Measurements from ENCODE around the gene KPNA5. TPM values are rescaled to one million over a fixed set of nuclear protein-coding genes. Genes with fewer than 3 reads are reported as not detected.

The KPNA5 gene
- total RNA-seq, 2 donors from 2014 or later = 5.1 to 6.9 TPM

DNA sequence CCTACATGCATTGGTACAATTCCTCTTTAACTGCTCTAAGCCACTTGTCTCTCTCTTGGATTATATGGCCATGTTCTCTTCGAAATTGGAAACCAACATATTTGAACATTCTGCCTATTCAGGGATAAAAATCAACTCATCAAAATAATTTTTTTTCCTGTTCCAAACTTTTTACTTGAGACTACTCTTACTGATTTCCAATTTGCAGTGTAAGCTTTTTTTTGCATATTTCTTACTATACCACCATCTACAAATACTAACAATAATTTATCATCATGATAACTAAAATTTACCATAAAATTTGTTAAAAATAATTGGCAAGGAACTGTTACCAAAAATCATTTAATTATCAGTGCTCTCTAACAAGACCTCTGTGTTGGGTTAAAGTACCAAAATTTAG, 91.4 kb downstream of the KPNA5 start:
- no peak for DNase-seq (ENCODE audit: low spot score)
- no peak overlapping the region for H3K4me3 ChIP-seq
- no peaks in the 10 kb centered on the region for H3K27me3 ChIP-seq
- no peaks in the 10 kb centered on the region for H3K36me3 ChIP-seq
- H3K27ac ChIP-seq = no peak overlapping the region
- no peaks in the 10 kb centered on the region for H3K9me3 ChIP-seq
- no peaks in the 10 kb centered on the region for H3K4me1 ChIP-seq
- TF ChIP-seq, protein P1, sequence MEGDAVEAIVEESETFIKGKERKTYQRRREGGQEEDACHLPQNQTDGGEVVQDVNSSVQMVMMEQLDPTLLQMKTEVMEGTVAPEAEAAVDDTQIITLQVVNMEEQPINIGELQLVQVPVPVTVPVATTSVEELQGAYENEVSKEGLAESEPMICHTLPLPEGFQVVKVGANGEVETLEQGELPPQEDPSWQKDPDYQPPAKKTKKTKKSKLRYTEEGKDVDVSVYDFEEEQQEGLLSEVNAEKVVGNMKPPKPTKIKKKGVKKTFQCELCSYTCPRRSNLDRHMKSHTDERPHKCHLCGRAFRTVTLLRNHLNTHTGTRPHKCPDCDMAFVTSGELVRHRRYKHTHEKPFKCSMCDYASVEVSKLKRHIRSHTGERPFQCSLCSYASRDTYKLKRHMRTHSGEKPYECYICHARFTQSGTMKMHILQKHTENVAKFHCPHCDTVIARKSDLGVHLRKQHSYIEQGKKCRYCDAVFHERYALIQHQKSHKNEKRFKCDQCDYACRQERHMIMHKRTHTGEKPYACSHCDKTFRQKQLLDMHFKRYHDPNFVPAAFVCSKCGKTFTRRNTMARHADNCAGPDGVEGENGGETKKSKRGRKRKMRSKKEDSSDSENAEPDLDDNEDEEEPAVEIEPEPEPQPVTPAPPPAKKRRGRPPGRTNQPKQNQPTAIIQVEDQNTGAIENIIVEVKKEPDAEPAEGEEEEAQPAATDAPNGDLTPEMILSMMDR (IDR thresholded peaks at IDR 0.05) = no peak

DNA sequence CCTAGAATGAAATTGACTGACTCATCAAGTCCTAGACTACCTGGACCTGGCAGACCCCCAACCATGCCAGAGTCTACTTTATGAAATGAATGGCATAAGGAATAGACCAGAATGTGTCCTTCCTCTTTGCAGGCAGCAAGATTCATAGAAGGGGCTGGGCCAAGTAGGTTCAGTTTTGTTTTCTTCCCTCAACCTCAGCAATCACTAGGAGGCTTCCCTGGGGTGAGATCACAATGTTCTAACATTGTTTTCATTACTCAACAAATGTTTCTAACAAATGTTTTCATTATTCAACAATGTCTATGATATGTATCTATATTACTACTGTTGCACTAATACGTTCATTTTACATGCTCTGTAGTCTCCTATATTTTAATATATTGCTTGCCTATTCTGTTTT, 92.9 kb downstream of the KPNA5 start:
- Histone ChIP-seq H3K4me1 (no peaks in the 10 kb centered on the region), H3K27me3 (no peaks in the 10 kb centered on the region), H3K27ac (no peak overlapping the region), H3K9me3 (no peaks in the 10 kb centered on the region), H3K4me3 (no peak overlapping the region), H3K36me3 (no peaks in the 10 kb centered on the region)
- no peak for DNase-seq (ENCODE audit: low spot score)
- TF ChIP-seq, protein P1 (IDR thresholded peaks at IDR 0.05) = no peak

DNA sequence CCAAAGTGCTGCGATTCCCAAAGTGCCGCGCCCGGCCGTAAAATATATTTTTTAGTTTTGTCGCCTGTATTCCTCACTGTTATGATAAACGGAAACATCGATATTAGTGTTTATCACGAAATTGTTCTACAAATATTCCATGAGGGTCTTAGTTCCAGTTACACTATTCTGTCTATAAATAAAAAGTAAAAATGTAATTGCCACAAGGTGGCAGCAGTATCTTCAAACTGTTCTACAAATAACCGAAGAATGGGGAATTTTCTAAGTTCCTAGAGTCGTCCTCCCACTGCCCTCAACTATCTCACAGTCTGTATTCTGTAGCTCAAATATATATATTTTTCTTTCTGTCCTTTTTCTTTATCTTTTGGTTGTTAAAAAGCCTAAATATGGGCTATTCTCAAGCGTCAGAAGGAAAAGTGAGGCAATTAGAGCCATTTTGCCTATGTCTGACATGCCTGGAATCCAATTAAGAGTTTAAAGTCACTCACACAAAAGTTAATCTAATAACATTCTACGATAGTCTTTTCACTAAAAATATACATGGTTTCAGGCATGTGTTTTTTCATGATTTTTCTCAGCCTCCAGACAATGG, 98.7 kb downstream of the KPNA5 start:
- Histone ChIP-seq H3K4me3 (no peak overlapping the region), H3K4me1 (no peaks in the 10 kb centered on the region), H3K27ac (no peak overlapping the region), H3K36me3 (no peaks in the 10 kb centered on the region), H3K27me3 (no peaks in the 10 kb centered on the region), H3K9me3 (no peaks in the 10 kb centered on the region)
- no peak for DNase-seq (ENCODE audit: low spot score)
- TF ChIP-seq, protein P1 (IDR thresholded peaks at IDR 0.05) = peak in 1 of 2 donors; percentile 67

DNA sequence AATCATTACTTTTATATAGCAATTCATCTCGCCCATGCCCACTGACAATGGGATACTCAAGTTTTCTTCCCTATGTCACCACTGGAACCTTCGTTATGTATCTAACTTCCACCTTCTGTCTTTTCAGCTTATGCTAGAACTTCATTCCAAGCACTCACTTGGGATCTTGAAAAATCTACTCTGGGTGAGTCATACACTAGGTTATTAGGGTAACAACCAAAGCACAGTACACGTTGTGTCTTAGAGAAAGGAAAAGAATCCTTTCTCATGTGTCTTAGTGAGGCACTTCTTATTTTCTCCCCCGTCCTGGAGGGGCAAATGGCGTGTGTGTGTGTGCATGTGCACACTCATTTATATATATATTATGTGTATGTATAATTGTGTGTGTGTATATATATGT, 102.8 kb downstream of the KPNA5 start:
- no peaks in the 10 kb centered on the region for H3K27me3 ChIP-seq
- no peaks in the 10 kb centered on the region for H3K36me3 ChIP-seq
- no peak overlapping the region for H3K27ac ChIP-seq
- TF ChIP-seq, protein P1 (IDR thresholded peaks at IDR 0.05) = no peak
- no peaks in the 10 kb centered on the region for H3K9me3 ChIP-seq
- H3K4me3 ChIP-seq = no peak overlapping the region
- no peak for DNase-seq (ENCODE audit: low spot score)
- H3K4me1 ChIP-seq = no peaks in the 10 kb centered on the region

Other genes starting within 250 kb of the KPNA5 start
- gene CALHM6, start 219.8 kb upstream of the KPNA5 start, total RNA-seq = 1 to 10 TPM; 2.3 to 3.1 TPM
- 1 to 10 TPM; 2.3 to 3.4 TPM for gene CALHM5, start 169.6 kb upstream of the KPNA5 start, total RNA-seq
- gene TRAPPC3L, start 135.5 kb upstream of the KPNA5 start, total RNA-seq = under 1 TPM in 1 of 2 donors, not detected in 1; 0.20 TPM
- gene CALHM4, start 127.5 kb upstream of the KPNA5 start, total RNA-seq = not detected
- gene RWDD1, start 109.7 kb upstream of the KPNA5 start, total RNA-seq = 10 to 100 TPM; 42.2 to 46.9 TPM
- under 1 TPM in 1 of 2 donors, not detected in 1; 0.16 TPM for gene RSPH4A, start 64.7 kb upstream of the KPNA5 start, total RNA-seq
- gene ZUP1, start 12.4 kb upstream of the KPNA5 start, total RNA-seq = 1 to 10 TPM; 3.9 to 4.6 TPM
- gene FAM162B, start 84.5 kb downstream of the KPNA5 start, total RNA-seq = 1 to 10 TPM; 1.4 to 4.8 TPM
- not detected for gene GPRC6A, start 147.9 kb downstream of the KPNA5 start, total RNA-seq
- not detected for gene RFX6, start 196.0 kb downstream of the KPNA5 start, total RNA-seq